ENCODE results near the gene MVB12A.

Gene MVB12A

GRCh38 chr19:17429641-17430113, 9.8 kb downstream of the MVB12A start:
- TF ChIP-seq REST (IDR thresholded peaks at IDR 0.05; ENCODE audit: insufficient read depth in 1 of 2, low read depth in 2 of 2, low read length in 2 of 2) (no peak), SIN3A (IDR thresholded peaks at IDR 0.05; ENCODE audit: borderline replicate concordance, insufficient read depth, low read length) (no peak), POLR2AphosphoS5 (IDR thresholded peaks at IDR 0.05; ENCODE audit: low read depth, low read length) (no peak), TAF1 (IDR thresholded peaks at IDR 0.05; ENCODE audit: borderline replicate concordance, insufficient read depth, low read length) (no peak), FOXP2 (optimal IDR thresholded peaks at IDR 0.05; ENCODE audit: borderline replicate concordance, extremely low read depth, extremely low read length, insufficient read depth) (no peak)

GRCh38 chr19:17431417-17431816, 11.6 kb downstream of the MVB12A start:
- no peak for TF ChIP-seq SIN3A (IDR thresholded peaks at IDR 0.05; ENCODE audit: borderline replicate concordance, insufficient read depth, low read length)
- TF ChIP-seq FOXP2 (optimal IDR thresholded peaks at IDR 0.05; ENCODE audit: borderline replicate concordance, extremely low read depth, extremely low read length, insufficient read depth) = no peak
- no peak for TF ChIP-seq POLR2AphosphoS5 (IDR thresholded peaks at IDR 0.05; ENCODE audit: low read depth, low read length)

- TF ChIP-seq FOXP2 (optimal IDR thresholded peaks at IDR 0.05; ENCODE audit: borderline replicate concordance, extremely low read depth, extremely low read length, insufficient read depth) = no peak
- no peak for TF ChIP-seq SIN3A (IDR thresholded peaks at IDR 0.05; ENCODE audit: borderline replicate concordance, insufficient read depth, low read length)
- TF ChIP-seq POLR2AphosphoS5 (IDR thresholded peaks at IDR 0.05; ENCODE audit: low read depth, low read length) = no peak
- no peak for TF ChIP-seq TAF1 (IDR thresholded peaks at IDR 0.05; ENCODE audit: borderline replicate concordance, insufficient read depth, low read length)
- TF ChIP-seq REST (IDR thresholded peaks at IDR 0.05; ENCODE audit: insufficient read depth in 1 of 2, low read depth in 2 of 2, low read length in 2 of 2) = no peak
These were observed 15.4 kb downstream of the MVB12A start for GRCh38 chr19:17435218-17435617.

- no peak for TF ChIP-seq TAF1 (IDR thresholded peaks at IDR 0.05; ENCODE audit: borderline replicate concordance, insufficient read depth, low read length)
- no peak for TF ChIP-seq POLR2AphosphoS5 (IDR thresholded peaks at IDR 0.05; ENCODE audit: low read depth, low read length)
These were observed 16.4 kb downstream of the MVB12A start for GRCh38 chr19:17436094-17436873.

GRCh38 chr19:17436874-17437267, 17.0 kb downstream of the MVB12A start:
- no peak for TF ChIP-seq SIN3A (IDR thresholded peaks at IDR 0.05; ENCODE audit: borderline replicate concordance, insufficient read depth, low read length)
- no peak for TF ChIP-seq TAF1 (IDR thresholded peaks at IDR 0.05; ENCODE audit: borderline replicate concordance, insufficient read depth, low read length)
- TF ChIP-seq REST (IDR thresholded peaks at IDR 0.05; ENCODE audit: insufficient read depth in 1 of 2, low read depth in 2 of 2, low read length in 2 of 2) = no peak
- no peak for TF ChIP-seq POLR2AphosphoS5 (IDR thresholded peaks at IDR 0.05; ENCODE audit: low read depth, low read length)
- no peak for TF ChIP-seq FOXP2 (optimal IDR thresholded peaks at IDR 0.05; ENCODE audit: borderline replicate concordance, extremely low read depth, extremely low read length, insufficient read depth)

Measured in PFSK-1 (cell line).